ENCODE results near the gene NIPAL1.

NIPAL1 gene

DNA sequence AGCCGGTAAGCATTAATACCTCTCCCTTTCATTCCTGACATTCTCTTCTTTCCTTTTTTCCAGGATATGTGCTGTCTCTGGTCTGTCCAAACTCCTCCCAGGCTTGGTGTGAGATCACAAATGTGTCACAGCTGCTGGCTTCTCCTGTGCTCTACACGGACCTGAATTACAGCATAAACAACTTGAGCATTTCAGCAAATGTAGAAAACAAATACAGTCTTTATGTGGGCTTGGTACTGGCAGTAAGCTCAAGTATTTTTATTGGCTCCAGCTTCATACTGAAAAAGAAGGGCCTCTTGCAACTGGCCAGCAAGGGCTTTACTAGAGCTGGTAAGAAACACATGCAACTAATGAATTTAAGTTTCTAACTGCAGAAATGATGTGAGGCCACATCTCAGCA, 8.4 kb downstream of the NIPAL1 start:
- no peak for DNase-seq (ENCODE audit: low read depth in 2 of 2)

DNA sequence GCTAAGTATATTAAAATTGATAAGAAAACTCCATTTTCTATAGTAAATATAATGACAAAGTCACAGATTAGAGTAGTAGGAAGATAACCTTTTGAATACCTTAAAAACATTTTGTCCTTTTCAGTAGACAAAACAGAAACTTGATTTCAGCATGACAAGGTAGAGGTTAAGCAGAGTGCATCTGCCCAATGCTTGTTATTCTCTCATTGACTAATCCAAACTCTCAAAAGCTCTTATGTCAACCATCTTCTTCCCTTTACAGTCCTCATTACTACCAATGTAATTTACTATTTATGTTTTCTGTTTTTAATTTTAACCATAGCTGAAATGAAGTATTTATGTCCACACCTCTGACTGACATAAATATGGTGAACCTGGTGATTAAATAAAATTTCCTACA, 11.1 kb downstream of the NIPAL1 start:
- no peak for DNase-seq (ENCODE audit: low read depth in 2 of 2)

GRCh38 chr4:48028696-48029095, 12.1 kb downstream of the NIPAL1 start:
- DNase-seq (ENCODE audit: low read depth in 2 of 2), result no peak

- DNase-seq (ENCODE audit: low read depth in 2 of 2), result no peak
Measured at GRCh38 chr4:48030470-48030869, 13.9 kb downstream of the NIPAL1 start.

GRCh38 chr4:48031802-48032525, 15.4 kb downstream of the NIPAL1 start:
- DNase-seq (ENCODE audit: low read depth in 2 of 2), result no peak

- no peak for DNase-seq (ENCODE audit: low read depth in 2 of 2)
Measured at GRCh38 chr4:48032721-48033120, 16.1 kb downstream of the NIPAL1 start.

- DNase-seq (ENCODE audit: low read depth in 2 of 2), result no peak
Measured at GRCh38 chr4:48033412-48033811, 16.8 kb downstream of the NIPAL1 start.

DNA sequence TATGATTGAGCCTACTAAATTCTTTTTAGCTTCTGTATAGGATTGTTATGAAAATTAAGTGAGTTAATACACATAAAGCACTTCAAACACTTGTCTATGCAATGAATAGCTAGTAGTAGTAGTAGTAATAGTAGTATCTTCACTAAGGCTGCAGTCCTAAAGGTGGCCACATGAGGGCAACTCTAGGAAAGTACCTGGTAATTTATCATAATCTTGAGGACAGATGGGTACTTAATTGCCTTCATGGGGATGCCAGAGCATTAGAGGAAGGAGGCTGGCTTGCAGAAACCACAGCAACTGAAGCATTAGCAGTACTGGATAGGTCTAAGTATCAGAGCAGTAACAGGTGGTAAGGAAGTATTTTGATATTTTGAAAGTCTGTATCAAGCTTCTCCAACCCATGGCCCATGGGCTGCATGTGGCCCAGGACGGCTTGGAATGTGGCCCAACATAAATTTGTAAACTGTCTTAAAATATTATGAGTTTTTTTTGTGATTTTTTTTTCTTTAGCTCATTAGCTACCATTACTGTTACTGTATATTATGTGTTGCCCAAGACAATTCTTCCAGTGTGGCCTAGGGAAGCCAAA, 17.3 kb downstream of the NIPAL1 start:
- DNase-seq (ENCODE audit: low read depth in 2 of 2), result peak in 1 of 2 donors; percentile 46

GRCh38 chr4:48035952-48036351, 19.4 kb downstream of the NIPAL1 start:
- DNase-seq (ENCODE audit: low read depth in 2 of 2), result no peak

DNA sequence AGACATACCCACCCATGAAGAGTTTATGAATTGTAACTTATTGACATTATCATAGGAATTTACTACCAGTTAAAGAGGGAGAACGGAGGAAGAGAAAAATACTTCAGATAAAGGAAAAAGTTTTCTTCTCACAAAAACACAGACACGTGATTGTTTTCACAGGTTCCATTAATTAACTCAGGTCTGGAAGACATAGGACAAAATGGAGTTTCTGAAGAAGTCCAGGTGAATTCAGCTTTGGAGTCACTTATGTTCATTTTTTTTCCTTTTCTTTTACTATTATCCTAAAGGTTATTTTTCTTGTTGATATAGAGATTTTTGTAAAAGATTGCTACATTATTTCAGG, 20.5 kb downstream of the NIPAL1 start:
- DNase-seq (ENCODE audit: low read depth in 2 of 2), result no peak

- no peak for DNase-seq (ENCODE audit: low read depth in 2 of 2)
Measured at GRCh38 chr4:48038666-48039065, 22.1 kb downstream of the NIPAL1 start.

DNA sequence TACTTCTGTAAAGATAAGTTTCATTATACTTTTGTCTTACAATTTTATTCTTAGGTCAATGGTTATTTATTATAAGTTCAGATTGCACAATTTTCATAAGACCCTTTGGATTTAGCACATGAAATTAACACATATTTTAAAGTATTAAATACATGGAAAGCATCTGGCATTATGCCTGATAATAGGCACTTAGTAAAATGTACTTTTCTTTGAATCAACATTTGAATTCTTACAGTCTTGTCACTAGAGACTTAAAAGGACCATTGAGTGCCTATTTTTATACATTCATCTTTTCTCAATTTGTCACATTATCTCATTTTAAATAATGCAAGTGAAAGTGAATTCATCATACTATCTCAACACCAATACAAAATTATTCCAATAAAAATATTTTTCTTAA, 23.0 kb downstream of the NIPAL1 start:
- no peak for DNase-seq (ENCODE audit: low read depth in 2 of 2)

- no peak for DNase-seq (ENCODE audit: low read depth in 2 of 2)
Measured at GRCh38 chr4:48041535-48042137, 25.1 kb downstream of the NIPAL1 start.

GRCh38 chr4:48042979-48043461, 26.4 kb downstream of the NIPAL1 start:
- DNase-seq (ENCODE audit: low read depth in 2 of 2), result no peak

DNA sequence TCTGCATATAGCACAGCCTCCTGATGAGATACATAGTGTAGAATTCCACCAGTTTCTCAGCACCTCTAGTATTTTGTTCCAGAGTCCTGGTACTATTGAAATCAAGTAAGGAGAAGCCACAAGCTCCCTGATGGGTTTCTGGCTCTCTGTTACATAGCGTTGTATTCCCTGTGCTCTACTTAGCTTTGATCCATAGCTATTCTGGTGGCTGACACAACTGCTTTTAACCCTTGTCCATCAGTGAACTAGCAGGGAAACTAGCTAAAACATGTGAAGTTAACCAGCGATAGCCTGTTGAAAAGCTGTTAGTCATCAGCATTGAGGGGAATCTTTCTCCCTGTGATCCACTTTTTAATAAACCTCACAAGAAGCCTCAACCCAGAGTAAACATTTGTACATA, 26.9 kb downstream of the NIPAL1 start:
- no peak for DNase-seq (ENCODE audit: low read depth in 2 of 2)

DNA sequence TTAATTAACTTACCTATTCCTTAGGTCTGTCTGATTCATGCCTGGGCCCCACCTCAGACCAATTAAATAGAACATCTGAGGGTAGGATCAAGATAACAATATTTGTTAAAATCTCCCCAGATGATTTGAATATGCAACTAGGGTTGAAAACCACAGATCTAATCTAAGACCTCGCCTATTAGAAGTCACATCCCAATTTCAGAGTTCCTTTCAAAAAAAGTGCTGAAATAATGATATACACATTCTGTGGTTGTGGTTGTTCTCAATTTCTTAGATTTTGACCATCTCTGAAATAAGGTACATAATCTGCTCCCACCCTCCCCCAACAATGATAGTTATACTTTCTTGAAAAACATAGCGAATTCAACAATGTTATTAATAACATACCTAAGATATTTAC, 27.7 kb downstream of the NIPAL1 start:
- DNase-seq (ENCODE audit: low read depth in 2 of 2), result no peak

DNA sequence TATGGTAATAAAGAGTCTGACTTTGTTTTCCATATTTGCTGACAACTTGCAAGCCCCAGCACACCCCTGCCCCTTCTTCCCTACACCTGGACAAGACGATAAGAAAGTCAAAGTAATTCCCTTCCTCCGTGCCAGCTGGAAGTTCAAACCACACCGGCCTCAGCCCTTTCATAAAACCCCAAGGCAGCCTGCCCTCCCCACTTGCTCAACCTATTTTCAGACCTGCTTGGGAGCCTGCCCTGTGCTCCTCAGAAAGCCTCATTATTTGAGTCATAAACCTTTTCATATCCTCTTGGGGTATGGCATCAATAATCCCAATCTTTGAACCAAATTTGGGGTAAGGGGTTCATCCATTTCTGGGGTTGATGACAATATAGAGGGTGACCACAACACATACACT, 29.5 kb downstream of the NIPAL1 start:
- DNase-seq (ENCODE audit: low read depth in 2 of 2), result no peak

- DNase-seq (ENCODE audit: low read depth in 2 of 2), result peak; percentile 62 to 63
Measured at GRCh38 chr4:48047421-48047844, 30.9 kb downstream of the NIPAL1 start.

- no peak for DNase-seq (ENCODE audit: low read depth in 2 of 2)
Measured at GRCh38 chr4:48047896-48048295, 31.3 kb downstream of the NIPAL1 start.

DNA sequence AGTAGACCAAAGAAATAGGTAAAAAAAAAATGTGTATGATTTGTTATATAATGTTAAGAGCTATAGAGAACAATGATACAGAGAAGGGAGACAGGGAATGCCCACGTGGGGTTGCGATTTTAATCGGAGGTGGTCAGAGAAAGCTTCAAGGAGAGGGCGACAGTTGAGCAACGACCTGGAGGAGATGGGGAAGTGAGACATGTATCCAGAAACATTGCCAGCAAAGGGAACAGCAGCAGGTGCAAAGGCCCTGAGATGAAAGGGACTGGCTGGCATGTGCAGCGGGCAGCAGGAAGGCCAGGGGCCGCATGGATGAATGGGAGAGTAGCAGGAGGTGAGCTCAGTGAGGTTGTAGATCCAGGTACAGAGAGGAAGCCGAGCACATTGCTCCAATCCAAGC, 32.9 kb downstream of the NIPAL1 start:
- DNase-seq (ENCODE audit: low read depth in 2 of 2), result no peak

DNA sequence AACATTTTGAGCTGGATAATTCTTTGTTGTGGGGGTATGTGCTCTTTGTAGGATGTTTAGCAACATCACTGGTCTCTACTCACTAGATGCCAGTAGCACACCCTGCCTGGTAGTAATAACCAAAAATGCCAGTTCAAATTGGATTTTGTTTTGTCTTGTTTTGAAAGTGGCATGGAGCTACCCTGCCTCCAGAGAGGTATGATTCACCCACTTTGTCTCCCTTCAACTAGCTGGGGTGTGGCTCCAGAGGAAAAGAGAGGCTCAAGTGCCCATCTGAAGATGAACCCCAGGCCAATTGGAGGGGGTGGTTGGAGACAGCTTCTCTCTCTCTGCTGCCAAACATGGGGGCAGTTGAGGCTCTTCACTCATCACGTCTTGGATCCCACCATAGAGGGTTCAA, 34.5 kb downstream of the NIPAL1 start:
- DNase-seq (ENCODE audit: low read depth in 2 of 2), result no peak

- no peak for DNase-seq (ENCODE audit: low read depth in 2 of 2)
Measured at GRCh38 chr4:48058617-48059530, 42.3 kb downstream of the NIPAL1 start.

All from stimulated activated CD8-positive, alpha-beta memory T cell treated with anti-CD3 and anti-CD28 coated beads, Interleukin-7, amount 100 ng/mL, for 1 hour (primary cell).